ENCODE measurements around the gene USP28.

The USP28 gene

DNA sequence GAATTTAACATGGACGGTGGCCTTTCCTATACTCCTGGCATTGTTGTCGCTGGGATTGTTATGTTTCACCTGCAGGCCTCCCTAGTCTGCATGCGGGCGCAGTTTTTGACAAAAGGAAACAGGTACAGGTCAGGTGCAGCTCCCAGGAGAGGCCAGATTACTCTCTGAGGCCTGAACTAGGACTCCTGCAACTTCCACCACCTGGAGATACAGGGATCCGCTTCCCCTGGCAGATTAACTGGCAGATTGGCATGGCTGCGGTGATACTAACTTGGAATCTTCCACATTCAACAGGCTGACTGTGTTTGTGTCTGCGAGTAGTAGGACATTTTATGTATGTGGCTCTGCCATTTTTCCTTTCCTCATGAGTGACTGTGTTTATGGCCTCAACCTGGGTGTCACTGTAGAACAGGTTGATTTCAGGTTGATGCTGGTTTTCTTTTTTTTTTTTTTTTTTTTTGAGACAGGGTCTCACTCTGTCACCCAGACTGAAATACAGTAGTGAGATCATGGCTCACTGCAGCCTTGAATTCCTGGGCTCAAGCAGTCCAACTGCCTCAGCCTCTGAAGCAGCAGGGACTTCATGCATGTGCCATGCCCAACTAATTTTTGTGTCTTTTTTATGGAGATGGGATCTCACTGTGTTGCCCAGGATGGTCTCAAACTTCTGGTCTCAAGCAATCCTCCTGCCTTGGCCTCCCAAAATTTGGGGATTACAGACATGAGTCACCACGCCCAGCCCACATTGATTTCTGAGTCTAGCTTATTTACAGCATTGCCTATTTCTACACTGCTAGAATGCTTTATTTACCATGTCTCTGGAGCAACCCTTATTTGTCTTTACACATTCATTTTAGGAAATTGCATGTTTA is 1.7 kb upstream of the USP28 start:
- no peak overlapping the region for H3K4me3 ChIP-seq (ENCODE audit: low read depth, low read length)
- TF ChIP-seq, protein P1, sequence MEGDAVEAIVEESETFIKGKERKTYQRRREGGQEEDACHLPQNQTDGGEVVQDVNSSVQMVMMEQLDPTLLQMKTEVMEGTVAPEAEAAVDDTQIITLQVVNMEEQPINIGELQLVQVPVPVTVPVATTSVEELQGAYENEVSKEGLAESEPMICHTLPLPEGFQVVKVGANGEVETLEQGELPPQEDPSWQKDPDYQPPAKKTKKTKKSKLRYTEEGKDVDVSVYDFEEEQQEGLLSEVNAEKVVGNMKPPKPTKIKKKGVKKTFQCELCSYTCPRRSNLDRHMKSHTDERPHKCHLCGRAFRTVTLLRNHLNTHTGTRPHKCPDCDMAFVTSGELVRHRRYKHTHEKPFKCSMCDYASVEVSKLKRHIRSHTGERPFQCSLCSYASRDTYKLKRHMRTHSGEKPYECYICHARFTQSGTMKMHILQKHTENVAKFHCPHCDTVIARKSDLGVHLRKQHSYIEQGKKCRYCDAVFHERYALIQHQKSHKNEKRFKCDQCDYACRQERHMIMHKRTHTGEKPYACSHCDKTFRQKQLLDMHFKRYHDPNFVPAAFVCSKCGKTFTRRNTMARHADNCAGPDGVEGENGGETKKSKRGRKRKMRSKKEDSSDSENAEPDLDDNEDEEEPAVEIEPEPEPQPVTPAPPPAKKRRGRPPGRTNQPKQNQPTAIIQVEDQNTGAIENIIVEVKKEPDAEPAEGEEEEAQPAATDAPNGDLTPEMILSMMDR (conservative IDR thresholded peaks at IDR 0.05; ENCODE audit: low read depth, low read length), result no peak
- no peak for DNase-seq (ENCODE audit: low read depth)

DNA sequence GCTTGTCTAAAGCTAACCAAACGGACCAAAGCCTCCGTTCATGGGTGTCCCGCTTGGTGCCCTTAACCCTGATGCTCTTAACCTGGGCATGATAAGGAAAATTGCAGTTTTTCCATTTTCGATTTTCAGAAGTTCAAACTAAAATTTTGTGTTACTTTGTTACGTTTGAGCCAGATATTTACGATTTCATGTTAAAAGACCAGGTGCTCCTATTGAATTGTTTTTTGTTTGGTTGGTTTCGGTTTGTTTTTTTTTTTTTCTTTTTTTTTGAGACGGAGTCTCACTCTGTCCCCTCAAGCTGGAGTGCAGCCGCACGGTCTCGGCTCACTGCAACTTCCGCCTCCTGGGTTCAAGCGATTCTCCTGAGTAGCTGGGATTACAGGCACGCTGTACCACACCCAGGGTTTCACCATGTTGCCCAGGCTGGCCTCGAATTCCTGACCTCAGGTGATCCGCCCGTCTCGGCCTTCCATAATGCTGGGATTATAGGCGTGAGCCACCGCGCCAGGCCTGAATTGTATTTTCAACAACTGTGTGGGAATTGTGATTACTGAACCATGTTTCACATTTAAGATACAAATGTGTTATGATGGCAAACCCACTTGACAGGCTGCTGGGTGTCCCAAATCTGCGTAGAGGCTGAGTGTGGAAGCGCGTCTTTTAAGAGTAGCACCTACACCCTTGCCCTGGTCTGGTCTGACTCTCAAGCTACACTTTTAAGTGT is 864 bp upstream of the USP28 start:
- TF ChIP-seq, protein P1 (conservative IDR thresholded peaks at IDR 0.05; ENCODE audit: low read depth, low read length), result no peak
- DNase-seq (ENCODE audit: low read depth), result no peak
- peak overlapping the region; percentile 71 for H3K4me3 ChIP-seq (ENCODE audit: low read depth, low read length)

DNA sequence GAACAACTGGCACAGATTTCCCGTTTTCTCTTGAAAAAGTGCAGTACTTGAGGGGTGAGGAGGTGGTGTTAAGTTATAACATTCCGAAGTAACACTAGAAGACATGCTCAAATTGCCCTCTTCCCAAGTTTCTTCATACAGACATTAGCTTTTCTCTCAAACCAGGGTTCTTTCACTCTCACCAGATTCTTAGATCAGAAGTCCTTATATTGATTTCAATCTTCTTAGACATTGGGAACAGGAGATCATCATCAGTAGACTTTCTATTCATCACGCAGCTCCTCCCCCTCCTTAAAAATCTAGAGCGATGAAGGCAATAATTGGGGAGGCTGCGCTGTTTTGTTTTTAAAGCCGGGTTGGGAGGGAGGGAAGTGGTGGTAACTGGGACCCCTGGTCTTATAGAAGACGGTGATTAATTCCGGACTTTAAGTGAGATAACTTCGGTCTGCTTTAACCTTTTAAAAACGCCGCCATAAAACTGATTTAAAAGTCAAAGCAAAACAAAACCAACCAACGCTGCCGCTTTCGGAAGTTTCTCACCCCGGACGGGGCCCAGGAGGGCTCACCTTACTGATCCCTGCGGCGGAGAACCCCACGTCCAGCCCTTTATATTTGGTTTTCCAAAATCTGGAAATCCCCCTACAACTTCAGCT is 665 bp downstream of the USP28 start:
- peak overlapping the region; percentile 73 for H3K4me3 ChIP-seq (ENCODE audit: low read depth, low read length)
- TF ChIP-seq, protein P1 (conservative IDR thresholded peaks at IDR 0.05; ENCODE audit: low read depth, low read length), result no peak
- peak; percentile 40 for DNase-seq (ENCODE audit: low read depth)

DNA sequence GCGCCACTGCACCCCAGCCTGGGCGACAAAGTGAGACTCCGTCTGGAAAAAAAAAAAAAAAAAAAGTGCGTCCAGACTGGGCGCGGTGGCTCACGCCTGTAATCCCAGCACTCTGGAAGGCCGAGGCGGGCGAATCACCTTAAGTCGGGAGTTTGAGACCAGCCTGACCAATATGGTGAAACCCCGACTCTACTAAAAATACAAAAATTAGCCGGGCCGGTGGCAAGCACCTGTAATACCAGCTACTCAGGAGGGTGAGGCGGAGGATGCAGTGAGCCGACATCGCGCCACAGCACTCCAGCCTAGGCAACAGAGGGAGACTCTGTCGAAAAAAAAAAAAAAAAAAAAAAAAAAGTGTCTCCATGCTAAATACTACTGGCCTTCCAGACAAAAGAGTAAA is 1.3 kb downstream of the USP28 start:
- no peak for DNase-seq (ENCODE audit: low read depth)
- peak overlapping the region; percentile 73 for H3K4me3 ChIP-seq (ENCODE audit: low read depth, low read length)
- TF ChIP-seq, protein P1 (conservative IDR thresholded peaks at IDR 0.05; ENCODE audit: low read depth, low read length), result no peak

GRCh38 chr11:113873236-113873626 is 2.1 kb downstream of the USP28 start:
- H3K4me3 ChIP-seq (ENCODE audit: low read depth, low read length), result peak overlapping the region; percentile 13
- DNase-seq (ENCODE audit: low read depth), result peak; percentile 53
- TF ChIP-seq, protein P1 (conservative IDR thresholded peaks at IDR 0.05; ENCODE audit: low read depth, low read length), result no peak

DNA sequence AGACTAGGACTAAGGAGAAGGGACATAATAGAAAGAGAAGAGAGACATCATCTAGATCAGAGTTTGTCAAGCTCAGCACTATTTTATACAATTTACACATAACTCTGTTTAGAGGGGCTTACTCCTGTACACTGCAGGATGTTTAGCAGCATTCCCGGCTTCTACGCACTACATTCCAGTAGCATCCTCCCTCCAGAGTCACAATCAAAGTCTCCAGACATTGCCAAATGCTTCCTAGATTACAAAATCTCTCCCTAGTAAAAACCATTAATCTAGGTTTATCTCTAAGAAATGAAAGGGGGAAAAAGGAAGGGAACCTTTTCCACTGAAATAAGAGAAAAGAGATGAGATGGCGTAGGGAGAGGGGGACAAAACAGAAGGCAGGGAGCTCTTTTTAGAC is 4.0 kb downstream of the USP28 start:
- DNase-seq (ENCODE audit: low read depth), result no peak
- H3K4me3 ChIP-seq (ENCODE audit: low read depth, low read length), result no peak overlapping the region
- TF ChIP-seq, protein P1 (conservative IDR thresholded peaks at IDR 0.05; ENCODE audit: low read depth, low read length), result no peak

Data from choroid plexus epithelial cell (primary cell).